ENCODE results near the gene CBX3. TPM values are rescaled to one million over a fixed set of nuclear protein-coding genes. Genes with fewer than 3 reads are reported as not detected.

The CBX3 gene
- total and polyA plus RNA-seq, 2 donors (not counting 1 experiment from before 2014, with no cell fraction given), result 105 to 136 TPM

- Histone ChIP-seq H3K27me3 (ENCODE audit: control insufficient read depth, insufficient read depth, low read length) (peaks cover 3% of the 10 kb centered on the region), H2AFZ (ENCODE audit: low read length) (peak overlapping the region; percentile 4), H3K79me2 (ENCODE audit: control insufficient read depth, insufficient read depth, low read length) (no peaks in the 10 kb centered on the region), H3K9ac (ENCODE audit: insufficient read depth, low read length) (no peak overlapping the region), H3K27ac (ENCODE audit: insufficient read depth, low read length) (peak overlapping the region; percentile 57), H3K36me3 (ENCODE audit: control insufficient read depth, insufficient read depth, low read length) (no peaks in the 10 kb centered on the region), H3K4me2 (ENCODE audit: extremely low read depth, insufficient read depth, low read length) (peak overlapping the region; percentile 80), H4K20me1 (ENCODE audit: control insufficient read depth, extremely low read depth, insufficient read depth, low read length) (no peaks in the 10 kb centered on the region), H3K4me1 (ENCODE audit: control insufficient read depth, extremely low read depth, insufficient read depth, low read length) (peaks cover 7% of the 10 kb centered on the region), H3K4me3 (replicated peaks in 1 of 4; ENCODE audit: control extremely low read depth in 1 of 4, insufficient read depth in 1 of 4, low read depth in 3 of 4, low read length in 4 of 4) (peak overlapping the region in 2 of 4 experiments; percentile 39 to 51), H3K9me3 (ENCODE audit: control insufficient read depth, insufficient read depth, low read depth, low read length) (no peaks in the 10 kb centered on the region)
- peak; percentile 44 to 74 for DNase-seq (ENCODE audit: low read depth in 2 of 2)
- TF ChIP-seq CTCF (conservative IDR thresholded peaks at IDR 0.05 in 1 of 2, IDR thresholded peaks at IDR 0.05 in 1 of 2; ENCODE audit: low read depth in 1 of 2, low read length in 2 of 2), result no peak
- TF ChIP-seq EZH2 (IDR thresholded peaks at IDR 0.05; ENCODE audit: low read length, missing control alignments), result no peak
Measured at GRCh38 chr7:26155531-26156375, 45.8 kb upstream of the CBX3 start.

- H3K27ac ChIP-seq (ENCODE audit: insufficient read depth, low read length), result peak overlapping the region; percentile 68
- H3K4me2 ChIP-seq (ENCODE audit: extremely low read depth, insufficient read depth, low read length), result peak overlapping the region; percentile 80
- TF ChIP-seq EZH2 (IDR thresholded peaks at IDR 0.05; ENCODE audit: low read length, missing control alignments) (no peak), CTCF (conservative IDR thresholded peaks at IDR 0.05 in 1 of 2, IDR thresholded peaks at IDR 0.05 in 1 of 2; ENCODE audit: low read depth in 1 of 2, low read length in 2 of 2) (no peak)
- no peak overlapping the region for H2AFZ ChIP-seq (ENCODE audit: low read length)
- H3K9ac ChIP-seq (ENCODE audit: insufficient read depth, low read length), result no peak overlapping the region
- DNase-seq (ENCODE audit: low read depth in 2 of 2), result peak; percentile 89 to 97
- no peaks in the 10 kb centered on the region for H3K79me2 ChIP-seq (ENCODE audit: control insufficient read depth, insufficient read depth, low read length)
- H3K36me3 ChIP-seq (ENCODE audit: control insufficient read depth, insufficient read depth, low read length), result no peaks in the 10 kb centered on the region
- peaks cover 5% of the 10 kb centered on the region for H3K4me1 ChIP-seq (ENCODE audit: control insufficient read depth, extremely low read depth, insufficient read depth, low read length)
- H3K9me3 ChIP-seq (ENCODE audit: control insufficient read depth, insufficient read depth, low read depth, low read length), result no peaks in the 10 kb centered on the region
- H3K27me3 ChIP-seq (ENCODE audit: control insufficient read depth, insufficient read depth, low read length), result peaks cover 3% of the 10 kb centered on the region
- no peaks in the 10 kb centered on the region for H4K20me1 ChIP-seq (ENCODE audit: control insufficient read depth, extremely low read depth, insufficient read depth, low read length)
- peak overlapping the region in 2 of 4 experiments; percentile 39 to 51 for H3K4me3 ChIP-seq (replicated peaks in 1 of 4; ENCODE audit: control extremely low read depth in 1 of 4, insufficient read depth in 1 of 4, low read depth in 3 of 4, low read length in 4 of 4)
Measured at GRCh38 chr7:26156451-26157420, 44.8 kb upstream of the CBX3 start.

Data from fibroblast of lung (primary cell).